HuH-7.5 (cell line): Measurements from ENCODE around the gene TGM5.
A peak's percentile ranks its signal among the peaks of the same experiment; 100 is the strongest.
"Not testable (repeated sequence)": the region's sequence is repeated elsewhere in the genome, so short reads cannot be mapped to it uniquely, and the experiment has no call there.

Experiments
- DNase-seq: peaks from one replicate; pipeline ENCODE4 v3.0.0; 2011; ENCODE audit warnings: low spot score

TGM5 gene

DNA sequence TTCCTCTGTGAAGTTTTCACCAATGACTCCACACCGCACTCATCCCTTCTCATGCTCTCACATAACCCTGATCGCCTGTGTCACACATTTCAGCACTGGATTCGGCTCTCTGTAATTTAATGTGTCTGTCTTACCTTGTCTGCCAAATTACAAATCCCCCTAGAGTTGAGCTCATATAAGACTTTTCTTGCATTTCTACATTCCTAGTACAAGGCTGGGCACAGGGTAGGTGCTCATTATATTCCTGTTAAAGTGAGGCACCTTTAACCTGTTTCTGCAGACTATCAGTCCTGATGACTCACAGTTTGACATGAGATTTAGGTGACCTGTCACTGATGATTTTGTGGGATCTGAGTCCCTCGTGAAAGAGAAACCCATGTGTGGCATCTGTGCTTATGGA lies 22.6 kb downstream of the TGM5 start:
- no peak for DNase-seq

DNA sequence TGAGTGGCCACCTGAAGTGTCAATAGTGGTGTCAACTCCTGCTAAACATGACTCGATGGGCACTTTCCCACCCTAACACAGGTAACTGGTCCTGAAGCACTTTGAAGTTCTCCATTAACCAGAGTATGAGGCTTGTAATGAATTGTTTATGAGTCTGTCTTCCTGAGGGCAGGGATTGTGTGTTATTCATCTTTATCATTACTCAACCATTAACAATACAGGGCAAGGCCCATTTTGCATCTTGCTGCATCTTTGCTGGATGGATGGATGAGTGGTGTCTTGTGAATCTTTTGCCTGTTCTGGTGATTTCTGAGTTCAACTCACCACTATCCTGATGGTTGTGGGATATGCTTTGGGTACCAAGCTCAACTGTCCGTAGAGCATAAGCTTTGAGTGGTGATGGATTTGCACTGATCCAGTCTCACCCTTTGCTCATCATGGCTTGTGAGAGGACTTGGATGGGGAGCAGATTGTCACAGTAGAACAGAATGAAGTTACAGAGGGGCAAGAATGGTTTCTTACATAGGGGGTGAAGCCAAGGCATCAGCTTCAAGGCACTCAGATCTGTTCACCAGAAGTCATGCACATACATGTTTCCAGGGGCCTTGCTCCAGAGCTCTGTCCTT lies 23.6 kb downstream of the TGM5 start:
- DNase-seq = no peak

DNA sequence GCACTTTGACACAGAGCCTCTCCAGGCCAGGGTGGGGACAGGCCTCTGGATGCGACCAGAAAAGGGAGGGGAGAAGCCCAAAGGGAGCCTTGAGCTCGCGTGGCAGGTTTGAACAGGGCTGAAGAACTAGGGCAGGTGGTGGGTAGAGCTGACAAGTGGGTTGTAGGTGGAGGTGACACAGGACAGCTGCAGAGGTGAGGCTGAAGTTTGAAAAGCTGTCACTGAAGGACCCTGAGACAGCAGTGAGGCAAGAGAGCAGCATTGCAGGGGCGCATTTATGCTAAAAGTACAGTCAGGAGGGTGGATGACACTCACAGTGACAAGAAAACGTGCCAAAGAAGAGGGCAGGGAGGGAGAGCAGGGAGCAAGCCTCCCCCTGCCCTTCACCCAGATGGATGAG lies 24.1 kb downstream of the TGM5 start:
- no peak for DNase-seq

DNA sequence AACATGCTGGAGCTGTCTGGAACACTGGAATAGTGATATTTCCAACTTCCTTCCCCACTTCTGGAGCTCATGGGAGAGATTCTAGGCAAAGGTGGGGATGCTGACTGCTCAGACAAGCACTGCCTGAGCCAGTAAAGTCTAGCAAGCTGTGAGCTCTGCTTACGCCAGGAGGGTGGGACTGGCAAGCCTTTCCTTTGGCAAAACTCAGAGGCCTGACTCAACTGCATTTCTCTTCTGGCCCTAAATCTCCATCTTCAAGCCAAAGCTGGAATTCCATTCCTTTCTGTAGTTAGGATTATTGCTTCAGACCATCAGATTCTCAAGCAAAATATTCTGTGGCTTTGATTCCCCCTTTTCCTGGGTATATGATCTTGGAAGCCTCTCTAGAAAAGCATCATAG lies 25.6 kb downstream of the TGM5 start:
- no peak for DNase-seq

DNA sequence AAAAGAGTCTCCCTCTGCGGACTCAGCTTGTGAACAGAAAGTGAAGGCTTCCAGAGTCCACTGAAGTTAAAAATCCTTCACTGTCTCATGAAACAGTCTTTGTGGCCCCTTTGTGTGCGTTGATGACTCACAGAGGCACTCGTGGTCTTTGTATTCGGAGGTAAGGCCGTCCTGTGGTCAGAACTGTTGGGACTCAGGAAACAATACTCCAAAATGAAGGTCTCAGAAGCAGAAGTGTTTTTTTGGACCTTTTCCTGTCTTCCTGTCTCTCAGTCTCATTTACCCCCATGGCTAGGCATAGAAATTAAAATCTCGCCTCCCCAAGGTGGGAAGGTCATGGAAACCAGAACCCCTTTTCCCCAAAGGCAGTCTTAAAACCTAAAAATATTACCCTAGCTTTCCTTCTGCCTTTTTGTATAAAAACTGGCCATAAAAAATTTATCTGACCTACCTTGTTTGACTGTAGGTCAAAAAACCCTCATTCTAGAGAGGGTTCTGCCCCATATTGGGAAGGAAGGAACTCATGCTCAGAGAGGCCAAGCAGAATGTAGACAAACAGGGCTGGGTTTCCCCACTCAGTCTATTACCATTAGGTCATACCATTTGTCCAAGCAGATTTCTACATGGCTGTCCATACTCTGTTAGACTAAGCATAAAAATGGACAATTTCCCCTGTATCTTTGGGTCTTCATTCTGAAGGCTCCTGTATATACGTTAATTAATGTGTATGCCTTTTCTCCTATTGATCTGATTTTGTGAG lies 26.8 kb downstream of the TGM5 start:
- no peak for DNase-seq

DNA sequence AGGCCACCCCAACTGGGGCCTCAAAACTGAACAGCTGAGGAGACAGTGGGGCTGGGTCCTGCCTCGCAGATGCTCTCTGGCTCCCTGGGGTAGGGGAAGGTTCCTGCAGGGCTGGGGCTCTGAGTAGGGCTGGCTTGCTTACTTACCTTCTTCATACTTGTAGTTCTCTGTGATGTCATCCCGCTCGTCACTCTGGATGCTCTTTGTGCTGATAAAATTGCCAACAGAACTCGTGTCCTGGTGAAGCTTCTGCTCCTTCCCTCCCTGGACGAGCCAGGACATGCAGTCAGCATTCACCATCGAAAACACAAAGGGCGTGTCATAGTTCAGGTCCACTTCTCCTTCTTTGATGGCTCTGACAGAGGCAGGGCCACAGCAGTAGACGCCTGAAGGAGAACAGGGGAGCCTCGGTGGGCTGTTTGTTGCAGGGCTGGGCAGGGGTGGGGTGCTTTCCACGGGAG lies 28.0 kb downstream of the TGM5 start:
- DNase-seq = no peak

DNA sequence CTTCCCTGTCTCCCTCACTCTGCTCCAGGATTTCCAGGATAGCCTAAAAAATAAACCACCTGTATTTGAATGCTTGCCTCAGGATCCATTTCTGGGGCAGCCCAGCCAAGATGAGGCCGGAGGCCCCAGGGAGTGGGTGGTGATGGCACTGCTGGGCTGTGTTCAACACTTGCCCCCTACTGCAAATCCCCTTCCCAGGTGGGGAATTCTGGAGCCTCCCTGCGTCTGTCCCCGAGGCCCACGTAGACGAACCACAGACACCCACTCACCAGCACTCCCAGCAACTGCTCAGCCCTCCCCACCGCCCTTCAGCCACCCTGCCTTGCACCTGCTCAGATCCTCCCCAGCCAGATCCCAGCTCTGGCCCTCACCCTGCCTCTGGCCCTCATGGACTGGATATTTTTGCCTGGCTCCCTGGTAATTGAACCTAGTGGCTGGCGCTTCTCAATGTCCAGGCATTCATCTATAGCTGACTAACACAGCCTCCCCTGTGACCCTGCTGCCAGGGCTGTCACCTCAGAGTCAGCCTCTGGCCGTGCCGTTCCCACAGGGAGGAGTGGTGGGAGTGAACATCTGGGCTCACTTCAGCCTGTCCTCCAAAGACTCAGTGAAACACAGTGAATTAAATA lies 28.8 kb downstream of the TGM5 start:
- DNase-seq = no peak

DNA sequence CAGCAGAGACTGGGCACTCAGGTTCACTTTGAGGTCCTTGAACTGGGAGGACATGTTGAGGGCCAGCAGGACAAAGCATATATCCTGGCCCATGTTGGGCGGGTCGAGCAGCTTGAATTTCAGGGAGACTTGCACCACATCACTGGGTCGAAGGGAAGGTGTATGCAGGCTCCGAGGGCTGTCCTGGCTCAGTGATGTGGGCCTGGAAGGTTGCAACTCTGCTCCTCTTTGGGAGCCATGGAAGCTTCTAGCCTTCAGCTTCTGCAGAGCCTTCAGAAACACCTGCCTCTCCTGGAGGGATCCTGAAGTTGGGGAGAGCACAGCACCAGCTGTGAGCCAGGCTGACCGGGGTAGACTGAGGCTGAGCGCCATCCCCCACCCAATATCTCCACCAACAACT lies 31.2 kb downstream of the TGM5 start:
- no peak for DNase-seq

DNA sequence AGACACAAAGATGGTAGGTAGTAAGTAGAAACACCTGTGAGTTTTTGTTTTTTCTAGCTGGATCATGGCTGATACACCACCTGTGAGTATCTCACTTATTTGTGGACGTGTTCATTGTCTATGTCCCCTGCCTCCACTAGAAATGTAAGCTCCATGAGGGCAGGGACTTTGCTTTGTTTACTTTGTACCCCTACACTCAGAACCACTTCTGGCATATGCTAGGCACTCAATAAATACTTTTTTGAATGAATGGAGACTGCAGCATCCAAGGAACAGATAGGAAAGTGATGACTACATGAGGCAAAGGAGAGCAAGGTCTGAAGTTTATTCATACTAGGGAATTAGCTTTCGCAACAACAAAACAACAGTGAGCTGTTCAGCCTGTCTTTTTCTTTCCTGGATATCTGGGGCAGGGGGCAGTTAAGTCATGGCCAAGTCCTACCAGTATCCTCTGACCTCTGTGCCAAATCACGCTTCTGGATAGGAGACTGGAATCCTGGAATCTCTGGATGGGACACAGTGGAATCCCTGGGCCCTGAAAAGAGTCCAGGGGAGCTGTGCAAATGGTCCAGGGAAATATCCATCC lies 34.3 kb downstream of the TGM5 start:
- no peak for DNase-seq

DNA sequence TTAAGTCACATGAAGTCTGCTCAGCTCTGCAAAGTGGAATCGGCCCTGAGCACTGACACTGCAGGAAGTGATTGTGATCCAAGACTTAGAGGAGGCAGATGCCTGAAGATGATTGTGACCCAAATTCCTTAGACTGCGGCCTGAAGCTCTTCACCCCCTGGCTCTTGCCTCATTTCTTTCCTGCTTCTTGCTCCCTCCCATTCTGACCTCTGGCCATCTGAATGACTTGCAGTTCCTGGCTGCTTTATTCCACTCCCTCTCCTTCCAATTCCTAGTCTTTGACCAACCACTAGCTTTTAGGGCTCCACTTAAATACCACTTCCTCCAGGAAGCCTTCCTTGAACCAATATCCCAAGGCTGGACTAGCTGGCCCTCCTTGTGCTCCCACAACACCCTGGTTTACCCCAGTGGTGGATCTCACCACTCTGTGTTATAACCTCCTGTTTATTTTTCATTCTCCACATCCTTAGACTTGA lies 36.0 kb downstream of the TGM5 start:
- DNase-seq = no peak

DNA sequence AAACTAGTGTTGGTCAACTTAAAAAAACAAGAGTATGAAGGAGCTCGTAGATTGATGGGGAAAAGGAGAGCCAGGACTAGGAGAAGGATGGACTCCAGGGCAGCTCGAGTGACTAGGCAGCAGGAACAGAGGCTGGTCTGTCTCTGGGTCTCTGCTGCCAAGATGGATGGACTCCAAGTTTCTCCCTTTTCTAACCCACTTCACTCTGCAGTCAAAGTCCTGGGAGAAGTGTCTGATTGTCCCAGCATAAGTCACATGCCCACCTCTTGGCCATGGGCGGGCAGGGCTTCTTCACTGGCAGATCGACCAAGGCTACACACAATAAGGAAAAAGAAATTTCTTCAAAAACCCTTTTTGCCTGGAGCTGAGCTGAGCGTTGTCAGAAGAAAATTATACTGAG lies 36.8 kb downstream of the TGM5 start:
- no peak for DNase-seq

DNA sequence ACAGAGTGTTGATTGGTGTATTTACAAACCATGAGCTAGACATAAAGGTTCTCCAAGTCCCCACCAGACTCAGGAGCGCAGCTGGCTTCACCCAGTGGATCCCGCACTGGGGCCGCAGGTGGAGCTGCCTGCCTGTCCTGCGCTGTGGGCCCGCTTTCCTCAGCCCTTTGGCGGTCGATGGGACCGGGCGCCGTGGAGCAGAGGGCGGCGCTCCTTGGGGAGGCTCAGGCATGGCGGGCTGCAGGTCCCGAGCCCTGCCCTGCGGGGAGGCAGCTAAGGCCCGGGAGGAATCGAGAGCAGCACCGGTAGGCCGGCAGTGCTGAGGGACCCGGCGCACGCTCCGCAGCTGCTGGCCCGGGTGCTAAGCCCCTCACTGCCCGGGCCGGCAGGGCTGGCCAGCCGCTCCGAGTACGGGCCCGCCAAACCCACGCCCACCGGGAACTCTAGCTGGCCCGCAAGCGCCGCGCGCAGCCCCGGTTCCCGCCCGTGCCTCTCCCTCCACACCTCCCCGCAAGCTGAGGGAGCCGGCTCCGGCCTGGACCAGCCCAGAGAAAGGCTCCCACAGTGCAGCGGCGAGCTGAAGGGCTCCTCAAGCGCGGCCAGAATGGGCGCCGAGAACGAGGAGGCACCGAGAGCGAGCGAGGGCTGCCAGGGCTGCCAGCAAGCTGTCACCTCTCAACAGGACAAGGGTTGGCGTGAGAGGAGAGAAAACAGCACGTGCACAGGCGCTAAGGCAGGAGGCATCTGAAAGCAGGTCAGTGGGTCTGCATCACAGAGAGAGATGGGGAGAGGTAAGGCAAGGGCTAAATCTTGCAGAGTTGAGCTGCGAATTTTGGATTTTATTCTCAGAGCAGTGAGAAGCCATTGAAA lies 40.1 kb downstream of the TGM5 start:
- no peak for DNase-seq

DNA sequence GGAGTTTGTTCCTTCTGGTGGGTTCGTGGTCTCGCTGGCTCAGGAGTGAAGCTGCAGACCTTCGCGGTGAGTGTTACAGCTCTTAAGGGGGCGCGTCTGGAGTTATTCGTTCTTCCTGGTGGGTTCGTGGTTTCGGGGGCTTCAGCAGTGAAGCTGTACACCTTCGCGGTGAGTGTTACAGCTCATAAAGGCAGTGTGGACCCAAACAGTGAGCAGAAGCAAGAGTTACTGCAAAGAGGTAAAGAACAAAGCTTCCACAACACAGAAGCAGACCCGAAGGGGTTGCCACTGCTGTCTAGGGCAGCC lies 40.8 kb downstream of the TGM5 start:
- not testable (repeated sequence) for DNase-seq

DNA sequence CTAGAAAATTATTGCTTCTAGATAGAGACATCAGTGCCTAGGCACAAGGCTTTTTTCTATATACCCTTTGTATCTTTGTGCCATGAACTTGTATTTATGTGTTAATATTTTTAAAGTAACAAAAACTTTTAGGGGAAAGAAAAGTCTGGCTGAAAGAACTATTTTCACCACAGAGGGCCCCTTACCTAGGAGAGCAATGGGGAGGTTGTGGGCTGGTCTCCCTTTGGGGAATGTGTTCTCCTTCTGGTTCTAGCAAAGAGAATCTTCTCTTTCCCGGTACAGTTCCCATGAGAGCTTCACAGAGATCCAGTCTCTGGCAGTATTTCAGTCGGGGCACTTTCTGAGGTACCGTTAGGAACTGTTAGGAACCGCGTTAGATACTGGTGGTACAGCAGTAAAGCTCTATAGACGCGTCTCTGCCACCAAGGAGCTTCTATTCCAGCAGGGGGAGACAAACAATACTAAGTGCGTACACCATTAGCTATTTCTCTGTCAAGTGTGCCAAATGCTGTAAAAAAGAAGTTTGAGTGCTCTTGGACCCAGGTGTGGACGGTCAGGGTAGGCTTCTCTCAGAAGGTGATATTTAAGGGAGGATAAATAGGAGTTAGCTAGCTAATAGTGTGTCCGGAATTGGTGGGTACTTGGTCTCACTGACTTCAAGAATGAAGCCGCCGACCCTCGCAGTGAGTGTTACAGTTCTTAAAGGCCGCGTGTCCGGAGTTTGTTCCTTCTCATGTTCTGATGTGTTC lies 41.4 kb downstream of the TGM5 start:
- peak; percentile 69 for DNase-seq

DNA sequence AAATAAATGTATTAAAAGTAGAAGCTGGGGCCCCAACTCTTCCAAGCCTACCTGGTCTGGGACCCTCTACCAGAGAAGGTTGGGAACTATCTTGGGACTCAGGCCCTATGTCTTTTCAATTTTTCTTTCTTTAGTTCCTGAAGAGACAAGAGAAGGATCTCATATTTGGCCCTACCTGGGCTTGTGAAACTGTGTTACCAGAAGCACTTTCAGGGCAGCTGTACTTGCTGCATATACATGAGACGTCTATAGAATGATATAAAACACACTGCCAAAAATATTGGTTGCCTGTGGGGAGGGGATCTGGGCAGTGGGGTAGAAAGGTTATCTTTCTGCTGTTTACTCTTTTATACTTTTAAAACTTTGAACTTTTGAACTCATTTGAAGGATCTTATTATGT lies 45.3 kb downstream of the TGM5 start:
- no peak for DNase-seq

DNA sequence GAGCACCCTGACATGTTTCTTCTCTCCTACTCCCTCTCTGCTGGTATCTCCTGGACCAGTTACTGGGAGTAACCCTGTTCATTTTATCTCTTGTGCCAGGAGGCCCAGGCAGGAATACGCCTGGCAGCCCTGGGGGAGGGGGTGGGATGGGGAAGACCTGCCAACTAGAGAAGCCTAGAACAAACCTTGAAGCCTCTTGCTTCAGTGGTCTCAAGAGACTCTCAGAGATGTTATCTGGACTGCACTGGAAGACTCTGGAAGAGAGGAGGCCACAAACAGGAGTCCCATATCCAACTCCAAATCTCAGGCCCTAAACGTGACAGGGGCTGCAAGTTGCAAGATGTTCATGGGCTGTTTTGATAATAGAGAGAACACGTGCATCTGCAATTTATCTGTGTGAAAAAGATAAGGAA lies 45.7 kb downstream of the TGM5 start, which contains the start of gene EPB42:
Gene EPB42, minus strand, starts transcription at position 28 of the 413 bp plus-strand sequence. CDS start 193 bp downstream, outside the sequence.
- DNase-seq = no peak

DNA sequence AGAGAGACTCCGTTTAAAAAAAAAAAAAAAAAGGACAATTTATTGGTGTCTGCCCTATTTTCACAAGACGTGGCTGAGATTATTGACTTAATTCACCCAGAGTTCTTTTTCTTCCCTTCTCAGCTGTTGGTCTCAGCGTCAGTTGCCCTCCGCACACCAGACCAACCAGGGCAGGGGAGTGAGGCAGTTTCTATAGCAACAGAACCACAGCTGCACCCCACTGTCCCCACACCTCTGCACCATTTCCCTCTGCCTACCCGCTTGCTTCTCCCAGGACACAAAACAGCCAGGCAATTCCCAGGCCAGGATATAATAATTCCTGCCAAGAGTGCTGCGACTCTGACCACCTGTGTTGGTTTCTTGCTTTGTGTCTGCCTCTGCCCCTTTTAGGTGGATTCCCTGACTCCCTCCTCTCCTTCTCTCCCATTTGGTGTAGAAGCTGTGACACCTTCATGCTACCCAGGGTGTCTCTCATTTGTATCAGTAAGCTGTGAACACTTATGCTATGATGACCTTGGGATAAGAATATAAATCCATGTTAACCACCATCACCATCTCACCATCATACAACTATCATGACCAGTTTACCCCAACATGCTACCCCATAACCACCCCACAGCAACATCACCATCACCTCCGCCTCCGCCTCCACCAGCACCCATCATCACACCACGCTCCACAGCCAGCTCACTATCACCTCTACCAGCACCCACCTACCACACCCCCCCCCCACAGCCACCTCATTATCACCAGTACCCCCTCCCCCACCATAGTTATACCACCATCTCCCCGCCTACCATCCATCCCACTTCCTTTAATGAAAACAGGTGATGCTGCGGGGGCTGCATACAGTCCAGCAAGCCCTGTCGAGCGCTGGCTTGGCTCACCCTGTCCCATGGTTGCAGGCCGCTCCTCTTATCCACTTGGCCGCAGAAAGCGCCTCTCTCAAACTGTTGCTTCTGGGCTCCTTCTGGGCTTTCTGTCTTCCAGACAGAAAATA lies 46.5 kb downstream of the TGM5 start:
- no peak for DNase-seq

DNA sequence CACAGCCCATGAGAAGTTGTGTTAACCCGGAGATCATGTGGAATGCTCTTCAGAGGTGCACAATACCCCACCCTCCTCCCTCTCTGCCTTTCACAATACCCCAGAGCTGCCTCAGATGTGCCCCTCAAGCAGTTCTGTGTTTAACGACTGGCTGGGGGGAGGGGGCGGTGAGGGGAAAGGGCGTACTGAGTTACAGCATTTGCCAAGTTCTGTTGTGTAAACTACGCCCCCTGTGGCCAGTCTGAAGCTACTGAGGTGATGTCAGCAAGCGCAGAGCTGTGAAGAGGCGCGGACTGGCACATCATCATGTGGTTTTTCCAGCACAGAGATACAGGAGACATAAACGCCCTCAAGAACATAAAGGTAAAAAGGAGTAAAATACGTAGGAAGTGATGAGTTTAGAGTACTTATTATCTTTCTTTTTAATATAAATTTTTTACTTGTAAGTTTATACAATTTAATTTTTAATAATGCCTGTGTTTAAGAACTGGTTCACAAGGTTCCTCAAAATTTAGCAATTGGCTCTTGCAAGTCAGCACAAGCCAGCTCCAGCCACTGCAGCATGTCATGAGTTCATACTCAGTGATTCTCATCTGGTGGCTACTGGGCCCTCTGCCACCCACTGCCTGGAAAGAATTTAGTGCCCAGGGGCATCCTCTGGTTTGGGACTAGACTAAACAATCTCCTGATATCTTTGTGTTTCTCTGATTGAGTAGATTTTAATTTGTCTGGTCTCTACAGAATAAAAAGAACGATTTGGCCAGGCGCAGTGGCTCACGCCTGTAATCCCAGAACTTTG lies 47.6 kb downstream of the TGM5 start:
- DNase-seq = no peak

DNA sequence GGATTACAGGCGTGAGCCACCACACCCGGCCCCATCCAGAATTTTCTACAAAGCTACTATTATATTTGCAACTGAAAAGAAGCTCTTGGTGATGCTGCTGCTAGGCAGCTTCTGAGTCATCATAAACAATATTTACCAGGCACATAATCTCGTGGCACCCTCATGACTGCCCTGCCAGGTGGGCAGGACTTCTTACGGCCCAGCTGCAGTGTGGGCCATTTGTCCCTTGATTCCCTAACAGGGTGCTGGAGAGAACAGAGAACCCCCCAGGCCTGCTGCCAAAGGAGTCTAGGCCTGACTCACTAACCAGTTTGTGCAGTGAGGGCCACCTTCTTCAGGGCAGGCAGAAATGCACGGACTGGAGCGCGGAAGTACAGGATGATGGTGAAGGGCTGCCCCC lies 50.8 kb downstream of the TGM5 start:
- no peak for DNase-seq
